GM12865 (cell line): ENCODE data around the gene RBBP7.
"Not testable (repeated sequence)": the region's sequence is repeated elsewhere in the genome, so short reads cannot be mapped to it uniquely, and the experiment has no call there.

ENCODE experiments used
- DNase-seq: peaks from one replicate; pipeline ENCODE4 v3.0.0; 2010; ENCODE audit warnings: low read depth
- H3K4me3 ChIP-seq: 2 replicates; pipeline ENCODE4 v1.5.1; 2011; ENCODE audit warnings: mild to moderate bottlenecking, low read depth, low read length, control low read depth
- TF ChIP-seq, protein P1 (sequence below): IDR thresholded peaks from 2 replicates; pipeline ENCODE4 v1.5.1; 2011; ENCODE audit warnings: low read length, control low read depth, low read depth, inconsistent platforms; ENCODE audit not compliant: insufficient read depth; ENCODE audit errors: missing control alignments

RBBP7 gene

DNA sequence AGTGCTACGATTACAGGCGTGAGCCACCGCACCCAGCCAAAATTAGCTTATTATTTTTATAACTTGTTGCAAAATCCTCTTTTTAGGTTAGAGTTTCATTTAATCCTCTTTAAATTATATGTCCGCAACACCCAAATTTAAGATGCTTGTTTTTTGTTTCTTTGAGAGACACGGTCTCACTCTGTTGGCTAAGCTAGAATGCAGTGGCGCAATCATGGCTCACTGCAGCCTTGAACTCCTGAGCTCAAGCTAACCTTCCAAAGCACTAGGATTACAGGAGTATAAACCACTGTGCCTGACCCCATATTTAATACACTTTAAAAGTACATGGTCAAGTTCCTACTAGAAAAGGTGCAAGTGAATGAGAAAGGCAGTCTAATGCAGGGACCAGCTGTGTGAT is 2.2 kb downstream of the RBBP7 start:
- TF ChIP-seq, protein P1, sequence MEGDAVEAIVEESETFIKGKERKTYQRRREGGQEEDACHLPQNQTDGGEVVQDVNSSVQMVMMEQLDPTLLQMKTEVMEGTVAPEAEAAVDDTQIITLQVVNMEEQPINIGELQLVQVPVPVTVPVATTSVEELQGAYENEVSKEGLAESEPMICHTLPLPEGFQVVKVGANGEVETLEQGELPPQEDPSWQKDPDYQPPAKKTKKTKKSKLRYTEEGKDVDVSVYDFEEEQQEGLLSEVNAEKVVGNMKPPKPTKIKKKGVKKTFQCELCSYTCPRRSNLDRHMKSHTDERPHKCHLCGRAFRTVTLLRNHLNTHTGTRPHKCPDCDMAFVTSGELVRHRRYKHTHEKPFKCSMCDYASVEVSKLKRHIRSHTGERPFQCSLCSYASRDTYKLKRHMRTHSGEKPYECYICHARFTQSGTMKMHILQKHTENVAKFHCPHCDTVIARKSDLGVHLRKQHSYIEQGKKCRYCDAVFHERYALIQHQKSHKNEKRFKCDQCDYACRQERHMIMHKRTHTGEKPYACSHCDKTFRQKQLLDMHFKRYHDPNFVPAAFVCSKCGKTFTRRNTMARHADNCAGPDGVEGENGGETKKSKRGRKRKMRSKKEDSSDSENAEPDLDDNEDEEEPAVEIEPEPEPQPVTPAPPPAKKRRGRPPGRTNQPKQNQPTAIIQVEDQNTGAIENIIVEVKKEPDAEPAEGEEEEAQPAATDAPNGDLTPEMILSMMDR = no peak
- no peak overlapping the region for H3K4me3 ChIP-seq

DNA sequence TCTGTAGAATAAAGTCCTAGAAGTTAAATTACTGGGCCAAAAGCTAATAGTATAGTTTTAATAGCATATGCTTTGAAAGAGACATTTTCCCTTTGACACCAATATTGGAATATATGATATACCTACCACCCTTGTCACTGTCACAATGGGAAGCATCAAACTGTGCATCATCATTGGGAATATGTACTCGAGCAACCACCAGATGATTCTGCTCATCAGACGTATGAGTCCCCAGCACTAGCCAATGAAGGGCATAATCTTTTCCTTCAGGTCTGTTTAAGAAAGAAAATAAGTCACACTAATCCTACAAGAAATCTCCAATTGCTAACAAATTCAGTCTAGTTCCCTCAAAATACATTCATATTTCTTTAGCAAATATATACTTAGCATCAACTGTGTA is 7.3 kb downstream of the RBBP7 start:
- no peak for DNase-seq
- TF ChIP-seq, protein P1 = no peak
- H3K4me3 ChIP-seq = no peak overlapping the region

More for the DNA sequence above, 2.2 kb downstream of the RBBP7 start:
- DNase-seq = no peak

DNA sequence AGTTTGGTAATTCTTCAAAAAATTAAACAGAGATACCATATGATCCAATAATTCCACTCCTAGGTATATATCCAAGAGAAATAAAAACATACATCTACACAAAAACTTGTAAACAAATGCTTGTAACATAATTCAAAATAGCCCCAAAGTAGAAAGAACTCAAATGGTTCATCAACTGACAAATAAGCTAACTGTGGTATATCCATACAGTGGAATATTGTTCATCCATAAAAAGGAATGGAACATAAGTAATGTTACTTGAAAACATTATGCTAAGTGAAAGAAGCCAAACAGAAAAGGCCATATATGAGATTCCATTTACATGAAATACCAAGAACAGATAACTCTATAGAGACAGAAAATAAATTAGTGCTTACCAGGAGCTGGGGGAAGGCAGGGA is 13.4 kb downstream of the RBBP7 start:
- DNase-seq = no peak
- TF ChIP-seq, protein P1 = no peak
- no peak overlapping the region for H3K4me3 ChIP-seq

DNA sequence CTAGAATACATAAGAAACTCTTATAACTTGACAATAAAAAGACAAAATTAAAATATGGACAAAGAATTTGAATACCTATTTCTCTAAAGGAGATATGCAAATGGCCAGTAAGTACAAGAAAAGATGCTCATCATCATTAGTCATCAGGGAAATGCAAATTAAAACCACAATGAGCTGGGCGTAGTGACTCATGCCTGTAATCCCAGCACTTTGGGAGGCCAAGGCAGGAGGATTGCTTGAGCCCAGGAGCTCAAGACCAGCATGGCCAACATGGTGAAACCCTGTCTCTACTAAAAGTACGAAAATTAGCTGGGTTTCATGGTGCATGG is 14.1 kb downstream of the RBBP7 start:
- peak; percentile 7 for DNase-seq
- not testable (repeated sequence) for H3K4me3 ChIP-seq

DNA sequence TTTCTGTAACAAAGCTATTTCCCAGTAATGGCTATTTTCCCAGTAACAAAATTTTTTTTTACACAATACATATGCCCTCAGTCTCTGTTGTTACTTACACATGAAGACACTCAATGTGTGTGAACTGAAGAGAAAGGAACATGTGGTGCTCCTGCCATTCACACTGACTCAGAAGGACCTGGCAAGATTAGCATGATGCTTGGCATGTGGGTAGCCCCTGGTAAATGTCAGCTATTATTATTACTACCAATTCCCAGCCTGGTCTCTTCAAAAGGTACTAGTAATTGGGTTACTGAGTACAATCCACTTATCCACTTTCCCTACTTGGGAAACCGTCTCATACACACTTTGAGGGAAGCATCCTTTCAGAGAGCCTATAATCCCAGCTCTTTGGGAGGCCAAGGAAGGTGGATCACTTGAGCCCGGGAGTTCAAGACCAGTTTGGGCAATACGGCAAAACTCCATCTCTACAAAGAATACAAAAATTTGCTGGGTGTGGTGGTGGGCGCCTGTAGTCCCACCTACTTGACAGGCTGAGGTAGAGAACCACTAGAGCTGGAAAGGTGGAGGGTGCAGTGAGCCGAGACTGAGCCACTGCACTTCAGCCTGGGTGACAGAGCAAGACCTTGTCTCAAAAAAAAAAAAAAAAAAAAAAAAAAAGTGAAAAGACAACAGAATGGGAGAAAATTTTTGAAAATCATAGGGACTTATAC is 14.6 kb downstream of the RBBP7 start:
- H3K4me3 ChIP-seq = no peak overlapping the region
- TF ChIP-seq, protein P1 = no peak
- no peak for DNase-seq

DNA sequence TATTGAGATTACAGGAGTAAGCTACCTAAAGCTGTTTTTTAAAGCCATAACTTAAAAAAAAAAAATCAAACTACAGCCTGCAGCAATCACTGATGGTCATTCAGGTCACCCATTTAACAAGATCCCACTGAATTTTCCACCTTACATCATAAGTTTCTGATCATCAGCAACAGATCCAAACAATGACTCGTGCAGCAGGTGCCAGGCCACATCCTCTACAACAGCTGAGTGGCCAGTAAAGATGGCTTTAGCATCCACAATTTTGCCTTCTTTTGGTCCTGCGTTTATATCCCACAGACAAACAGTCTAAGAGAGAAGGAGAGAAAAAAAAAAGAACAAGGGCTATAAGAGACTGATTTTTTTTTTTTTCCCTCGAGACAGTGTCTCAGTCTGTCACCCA is 16.6 kb downstream of the RBBP7 start:
- no peak for DNase-seq
- TF ChIP-seq, protein P1 = no peak
- no peak overlapping the region for H3K4me3 ChIP-seq

DNA sequence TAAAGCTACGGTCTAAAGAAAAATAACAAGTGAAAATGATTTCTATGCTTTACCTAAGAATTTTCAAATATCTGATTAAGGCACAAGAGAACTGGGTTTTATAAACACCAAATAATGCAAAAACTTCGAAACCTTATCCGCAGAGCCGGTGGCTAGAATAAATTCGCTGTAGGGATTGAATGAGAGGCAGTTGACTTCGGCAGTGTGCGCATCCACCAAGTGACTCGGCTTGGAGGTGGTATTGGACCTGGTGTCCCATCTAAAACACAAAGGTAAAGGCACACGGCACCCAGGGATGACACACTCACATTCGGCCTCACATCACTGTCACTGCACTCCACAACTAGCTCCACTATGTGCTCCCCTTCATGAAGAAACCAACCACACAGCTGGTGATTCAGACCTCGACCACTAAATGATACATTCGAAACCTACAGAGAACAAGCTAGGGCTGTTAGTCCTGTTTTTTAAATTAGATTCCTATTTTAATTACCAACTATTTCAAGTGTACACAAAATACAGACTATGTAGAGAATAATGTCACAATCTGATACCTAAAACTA is 17.5 kb downstream of the RBBP7 start:
- DNase-seq = peak; percentile 21
- TF ChIP-seq, protein P1 = no peak
- no peak overlapping the region for H3K4me3 ChIP-seq
